ENCODE measurements around the gene CTSD. TPM values are rescaled to one million over a fixed set of nuclear protein-coding genes. Genes with fewer than 3 reads are reported as not detected.

Gene CTSD
- total RNA-seq, 6 experiments from 2014 or later: 212 to 240 (median 229) TPM

DNA sequence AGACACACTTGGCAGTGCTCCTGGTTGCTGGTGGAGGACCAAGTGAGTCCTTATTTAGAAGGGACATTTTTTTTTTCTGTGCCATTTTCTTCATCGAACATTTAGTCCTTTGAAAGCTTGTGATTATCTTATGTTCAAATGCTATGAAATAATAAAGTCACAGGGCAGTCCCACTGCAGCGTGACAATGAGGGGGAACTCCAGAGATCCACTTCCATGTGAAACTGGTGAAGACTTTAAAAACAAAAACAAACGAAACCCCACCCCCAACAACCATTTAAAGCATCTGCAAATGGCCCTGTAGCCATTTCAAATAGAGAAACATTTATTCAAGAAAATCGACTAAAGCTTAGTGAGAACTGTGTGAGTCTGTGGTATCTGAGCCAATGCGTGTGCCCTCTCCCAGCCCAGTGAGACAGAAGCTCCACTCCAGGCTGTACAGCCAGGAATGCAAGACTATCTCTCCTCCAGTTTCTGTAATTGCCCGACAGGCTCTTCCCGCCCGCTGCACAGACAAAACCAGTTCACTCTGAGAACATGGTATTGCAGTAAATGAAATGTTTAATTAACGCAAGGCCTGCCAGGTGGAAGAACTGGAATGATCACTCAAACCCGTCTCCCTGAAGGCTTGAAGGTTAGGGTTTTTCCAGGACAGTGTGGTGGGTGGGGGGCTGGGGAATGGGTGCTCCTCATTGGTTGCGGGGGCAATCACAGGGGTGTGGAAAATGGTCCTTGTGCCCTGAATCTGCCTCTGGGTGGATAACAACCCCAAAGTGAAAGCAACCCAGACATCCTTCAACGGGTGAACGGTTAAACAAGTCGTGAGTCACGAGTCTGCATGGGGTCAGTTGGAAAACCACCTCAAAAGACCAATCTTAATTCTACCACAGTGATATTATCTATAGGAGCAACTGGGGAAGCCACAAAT lies 58.3 kb downstream of the CTSD start:
- peak overlapping the region; percentile 21 for H3K4me3 Mint-ChIP-seq
- peaks cover 8% of the 10 kb centered on the region; the same call in 1 of the 2 replicates for H3K36me3 Mint-ChIP-seq (ENCODE audit: low read depth)
- no peak for DNase-seq
- no peak overlapping the region for H3K27ac Mint-ChIP-seq
- H3K9me3 Mint-ChIP-seq: peaks cover 4% of the 10 kb centered on the region; the same call in 1 of the 2 replicates
- TF ChIP-seq, protein P1, sequence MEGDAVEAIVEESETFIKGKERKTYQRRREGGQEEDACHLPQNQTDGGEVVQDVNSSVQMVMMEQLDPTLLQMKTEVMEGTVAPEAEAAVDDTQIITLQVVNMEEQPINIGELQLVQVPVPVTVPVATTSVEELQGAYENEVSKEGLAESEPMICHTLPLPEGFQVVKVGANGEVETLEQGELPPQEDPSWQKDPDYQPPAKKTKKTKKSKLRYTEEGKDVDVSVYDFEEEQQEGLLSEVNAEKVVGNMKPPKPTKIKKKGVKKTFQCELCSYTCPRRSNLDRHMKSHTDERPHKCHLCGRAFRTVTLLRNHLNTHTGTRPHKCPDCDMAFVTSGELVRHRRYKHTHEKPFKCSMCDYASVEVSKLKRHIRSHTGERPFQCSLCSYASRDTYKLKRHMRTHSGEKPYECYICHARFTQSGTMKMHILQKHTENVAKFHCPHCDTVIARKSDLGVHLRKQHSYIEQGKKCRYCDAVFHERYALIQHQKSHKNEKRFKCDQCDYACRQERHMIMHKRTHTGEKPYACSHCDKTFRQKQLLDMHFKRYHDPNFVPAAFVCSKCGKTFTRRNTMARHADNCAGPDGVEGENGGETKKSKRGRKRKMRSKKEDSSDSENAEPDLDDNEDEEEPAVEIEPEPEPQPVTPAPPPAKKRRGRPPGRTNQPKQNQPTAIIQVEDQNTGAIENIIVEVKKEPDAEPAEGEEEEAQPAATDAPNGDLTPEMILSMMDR (IDR thresholded peaks at IDR 0.05): no peak
- H3K27me3 Mint-ChIP-seq (ENCODE audit: insufficient read depth): peaks cover 40% of the 10 kb centered on the region
- peaks cover 8% of the 10 kb centered on the region; the same call in 1 of the 2 replicates for H3K4me1 Mint-ChIP-seq (ENCODE audit: low read depth)

DNA sequence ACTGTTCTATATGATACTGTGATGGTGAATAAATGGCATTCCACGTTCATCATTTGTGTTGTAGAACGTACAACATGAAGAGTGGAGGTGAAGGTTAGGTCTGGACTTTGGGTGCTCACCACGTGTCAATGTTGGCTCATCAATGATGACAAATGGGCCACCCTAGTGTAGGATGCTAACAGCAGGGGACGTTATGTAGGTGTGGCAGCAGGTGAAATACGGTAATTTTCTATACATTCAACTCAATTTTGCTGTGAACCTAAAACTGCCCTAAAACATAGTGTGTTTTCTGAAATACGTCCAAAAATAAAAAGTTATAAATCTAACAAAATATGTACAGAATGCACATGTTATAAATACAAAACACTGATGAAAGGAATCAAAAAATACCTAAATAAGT lies 60.6 kb downstream of the CTSD start:
- TF ChIP-seq, protein P1 (IDR thresholded peaks at IDR 0.05): no peak
- Mint-ChIP-seq H3K36me3 (ENCODE audit: low read depth) (peaks cover 8% of the 10 kb centered on the region; the same call in 1 of the 2 replicates), H3K9me3 (peaks cover 9% of the 10 kb centered on the region; the same call in 1 of the 2 replicates), H3K4me1 (ENCODE audit: low read depth) (peaks cover 8% of the 10 kb centered on the region; the same call in 1 of the 2 replicates), H3K27me3 (ENCODE audit: insufficient read depth) (peaks cover 24% of the 10 kb centered on the region), H3K27ac (no peak overlapping the region), H3K4me3 (no peak overlapping the region)
- DNase-seq: no peak

Other genes starting within 250 kb of the CTSD start
- 1 to 10 TPM in 3 of 6 experiments, under 1 TPM in 3; 0.38 to 1.6 (median 0.81) TPM for gene DUSP8, start 191.7 kb downstream of the CTSD start, total RNA-seq (2021; fragmentation: NEBNext Ultra II Directional; extraction: Animal tissue kit (Norgen Biotek cat#: 25700))
- not detected for gene KRTAP5-1, start 178.6 kb downstream of the CTSD start, total RNA-seq (2021; fragmentation: NEBNext Ultra II Directional; extraction: Animal tissue kit (Norgen Biotek cat#: 25700))
- not detected for gene KRTAP5-2, start 165.6 kb downstream of the CTSD start, total RNA-seq (2021; fragmentation: NEBNext Ultra II Directional; extraction: Animal tissue kit (Norgen Biotek cat#: 25700))
- not detected for gene KRTAP5-3, start 155.5 kb downstream of the CTSD start, total RNA-seq (2021; fragmentation: NEBNext Ultra II Directional; extraction: Animal tissue kit (Norgen Biotek cat#: 25700))
- gene KRTAP5-4, start 141.8 kb downstream of the CTSD start, total RNA-seq (2021; fragmentation: NEBNext Ultra II Directional; extraction: Animal tissue kit (Norgen Biotek cat#: 25700)): not detected
- not detected for gene KRTAP5-5, start 134.2 kb downstream of the CTSD start, total RNA-seq (2021; fragmentation: NEBNext Ultra II Directional; extraction: Animal tissue kit (Norgen Biotek cat#: 25700))
- gene KRTAP5-6, start 66.7 kb downstream of the CTSD start, total RNA-seq (2021; fragmentation: NEBNext Ultra II Directional; extraction: Animal tissue kit (Norgen Biotek cat#: 25700)): not detected
- gene IFITM10, start 13.3 kb downstream of the CTSD start, total RNA-seq (2021; fragmentation: NEBNext Ultra II Directional; extraction: Animal tissue kit (Norgen Biotek cat#: 25700)): under 1 TPM; 0.21 to 0.71 (median 0.45) TPM
- gene SYT8, start 71.1 kb upstream of the CTSD start, total RNA-seq (2021; fragmentation: NEBNext Ultra II Directional; extraction: Animal tissue kit (Norgen Biotek cat#: 25700)): not detected
- gene TNNI2, start 75.1 kb upstream of the CTSD start, total RNA-seq (2021; fragmentation: NEBNext Ultra II Directional; extraction: Animal tissue kit (Norgen Biotek cat#: 25700)): not detected
- gene LSP1, start 89.2 kb upstream of the CTSD start, total RNA-seq (2021; fragmentation: NEBNext Ultra II Directional; extraction: Animal tissue kit (Norgen Biotek cat#: 25700)): 1 to 10 TPM in 1 of 6 experiments, under 1 TPM in 3, not detected in 2; 0.18 to 2.6 (median 0.27) TPM
- gene PRR33, start 128.0 kb upstream of the CTSD start, total RNA-seq (2021; fragmentation: NEBNext Ultra II Directional; extraction: Animal tissue kit (Norgen Biotek cat#: 25700)): not detected
- gene TNNT3, start 155.8 kb upstream of the CTSD start, total RNA-seq (2021; fragmentation: NEBNext Ultra II Directional; extraction: Animal tissue kit (Norgen Biotek cat#: 25700)): not detected
- gene MRPL23, start 183.4 kb upstream of the CTSD start, total RNA-seq (2021; fragmentation: NEBNext Ultra II Directional; extraction: Animal tissue kit (Norgen Biotek cat#: 25700)): 100 to 1,000 TPM in 4 of 6 experiments, 10 to 100 TPM in 2; 83.8 to 116 (median 110) TPM
- gene H19, start 233.9 kb upstream of the CTSD start, total RNA-seq (2021; fragmentation: NEBNext Ultra II Directional; extraction: Animal tissue kit (Norgen Biotek cat#: 25700)): under 1 TPM in 2 of 6 experiments, not detected in 4; 0.25 to 0.33 TPM